GM12891 (cell line): ENCODE measurements around the gene CPNE7.

Source experiments
- DNase-seq: peaks from one replicate; pipeline ENCODE4 v3.0.0; 2011; ENCODE audit warnings: low spot score; ENCODE audit not compliant: insufficient read length
- FAIRE-seq: peaks from 2 replicates; lab custom pipeline; 2011; peaks lifted over from hg19 to GRCh38; lab: Jason Lieb, UNC
- PAX5 ChIP-seq: IDR thresholded peaks from 2 replicates; pipeline ENCODE4 v1.6.1; 2011; ENCODE audit warnings: low read length, moderate library complexity, mild to moderate bottlenecking; ENCODE audit not compliant: insufficient read depth, severe bottlenecking
- POLR2A ChIP-seq: IDR thresholded peaks from 2 replicates; pipeline ENCODE4 v1.6.1; 2011; ENCODE audit warnings: low read depth, low read length, control low read depth
- POLR2AphosphoS5 ChIP-seq: IDR thresholded peaks from 2 replicates; pipeline ENCODE4 v1.6.1; 2011; ENCODE audit warnings: low read depth, low read length, control low read depth
- POU2F2 ChIP-seq: IDR thresholded peaks from 2 replicates; pipeline ENCODE4 v1.6.1; 2011; ENCODE audit warnings: low read depth, mild to moderate bottlenecking, control low read depth, low read length, moderate library complexity
- SPI1 ChIP-seq: IDR thresholded peaks from 2 replicates; pipeline ENCODE4 v1.6.1; 2011; ENCODE audit warnings: low read depth, low read length, control low read depth
- TAF1 ChIP-seq: IDR thresholded peaks from 2 replicates; pipeline ENCODE4 v1.6.1; 2011; ENCODE audit warnings: low read depth, low read length, control low read depth

The CPNE7 gene

GRCh38 chr16:89573826-89574680, 1.5 kb upstream of the CPNE7 start:
- no peak for FAIRE-seq
- DNase-seq = no peak
- TF ChIP-seq PAX5 (no peak), POU2F2 (no peak)

DNA sequence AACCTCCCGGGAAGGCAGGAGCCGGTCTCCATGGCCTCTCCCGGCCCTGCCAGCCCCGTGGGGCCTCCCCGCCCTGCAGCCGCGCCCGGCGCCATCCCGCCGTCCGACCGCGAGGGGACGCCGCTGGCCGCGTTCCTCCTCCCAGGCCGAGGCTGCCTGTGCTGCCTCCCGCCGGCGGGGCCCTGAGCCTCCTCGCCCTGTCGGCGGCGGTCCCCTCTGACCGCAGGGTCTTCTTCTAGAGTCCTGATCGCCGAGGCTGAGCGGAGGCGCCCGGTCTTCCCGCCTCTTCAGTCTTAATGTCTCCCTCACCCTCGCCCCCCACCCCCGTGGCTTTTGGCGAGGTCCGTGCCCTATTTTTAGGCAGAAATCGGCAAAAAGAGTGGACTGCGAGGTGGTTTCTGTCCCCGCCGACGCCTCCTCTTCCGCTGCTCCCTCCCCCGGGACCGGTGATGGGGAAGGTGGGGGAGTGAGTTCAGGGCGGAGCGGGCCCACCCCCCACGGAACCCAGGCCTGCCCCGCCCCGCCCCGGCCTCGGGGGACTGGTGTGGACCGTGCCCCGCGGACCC, 794 bp upstream of the CPNE7 start:
- no peak for TF ChIP-seq POU2F2
- TF ChIP-seq POLR2AphosphoS5 = no peak
- TF ChIP-seq TAF1 = no peak
- TF ChIP-seq PAX5 = no peak
- no peak for TF ChIP-seq POLR2A
- TF ChIP-seq SPI1 = no peak
- peak; percentile 96 for DNase-seq
- peak; percentile 98 for FAIRE-seq

DNA sequence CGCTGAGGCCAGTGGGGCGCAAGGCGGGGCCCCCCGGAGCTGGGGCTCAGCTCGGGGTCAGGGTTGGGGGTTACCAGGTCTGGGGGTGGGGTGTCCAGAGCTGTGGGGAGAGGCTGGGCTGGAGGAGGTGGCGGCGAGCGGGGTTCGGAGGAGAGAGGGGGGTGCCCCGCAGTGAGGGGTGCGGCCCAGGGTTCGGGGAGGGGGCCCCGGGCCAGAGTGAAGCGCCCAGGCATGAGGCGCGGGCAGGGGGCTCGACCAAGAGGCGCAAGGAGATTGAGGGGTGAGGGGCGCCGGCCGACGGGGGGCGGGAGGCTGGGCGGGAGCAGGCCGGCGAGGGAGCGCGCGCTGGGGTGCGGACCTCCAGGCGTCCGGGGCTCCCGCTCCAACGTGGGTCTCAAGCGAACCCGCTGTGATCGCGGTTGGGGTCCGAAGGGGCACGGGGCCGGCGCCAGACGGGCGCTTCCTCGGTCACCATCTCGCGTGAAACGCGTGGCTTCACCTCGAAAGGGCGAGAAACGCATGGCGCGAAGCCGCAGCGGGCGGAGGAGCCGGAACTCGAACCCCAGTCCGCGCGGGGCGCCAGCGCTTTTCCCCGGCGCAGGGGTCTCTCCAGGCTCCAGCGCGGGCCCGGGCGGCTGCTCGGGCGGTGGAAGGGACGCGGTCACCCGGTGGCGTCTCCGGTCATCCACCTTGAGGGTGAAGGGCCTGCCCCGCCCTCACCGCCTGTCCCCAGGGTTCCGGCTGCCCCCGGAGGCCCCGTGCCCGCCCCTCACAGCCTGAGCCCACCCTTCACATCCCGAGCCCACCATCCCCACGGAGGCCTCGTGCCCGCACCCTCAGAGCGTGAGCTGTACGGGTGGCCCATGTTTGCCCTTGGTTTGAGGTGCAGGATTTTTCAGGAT, 846 bp downstream of the CPNE7 start:
- TF ChIP-seq PAX5 = no peak
- no peak for TF ChIP-seq POLR2AphosphoS5
- TF ChIP-seq POU2F2 = no peak
- no peak for TF ChIP-seq TAF1
- no peak for TF ChIP-seq SPI1
- no peak for TF ChIP-seq POLR2A
- DNase-seq = no peak
- FAIRE-seq = no peak

GRCh38 chr16:89577055-89577759, 1.6 kb downstream of the CPNE7 start:
- no peak for TF ChIP-seq POLR2A
- TF ChIP-seq POU2F2 = no peak
- TF ChIP-seq PAX5 = no peak
- TF ChIP-seq POLR2AphosphoS5 = no peak
- TF ChIP-seq TAF1 = no peak
- TF ChIP-seq SPI1 = no peak
- DNase-seq (no peak), FAIRE-seq (no peak)

DNA sequence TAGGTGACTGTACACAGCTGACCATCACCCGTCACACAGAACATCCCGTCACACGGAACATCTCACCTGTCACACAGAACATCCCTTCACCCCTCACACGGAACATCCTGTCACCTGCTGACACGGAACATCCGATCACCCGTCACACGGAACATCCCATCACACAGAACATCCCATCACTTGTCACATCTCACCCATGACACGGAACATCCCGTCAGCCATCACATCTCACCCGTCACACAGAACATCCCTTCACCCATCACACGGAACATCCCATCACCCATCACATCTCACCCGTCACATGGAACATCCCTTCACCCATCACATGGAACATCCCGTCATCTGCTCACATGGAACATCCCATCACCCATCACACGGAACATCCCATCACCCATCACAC, 3.8 kb downstream of the CPNE7 start:
- no peak for FAIRE-seq
- TF ChIP-seq TAF1 (no peak), POLR2A (no peak), SPI1 (no peak), POU2F2 (no peak), PAX5 (no peak), POLR2AphosphoS5 (no peak)
- no peak for DNase-seq

GRCh38 chr16:89581045-89581695, 5.6 kb downstream of the CPNE7 start:
- TF ChIP-seq PAX5 (no peak), POLR2A (no peak), POU2F2 (no peak), POLR2AphosphoS5 (no peak), SPI1 (no peak), TAF1 (no peak)
- FAIRE-seq = peak; percentile 47
- no peak for DNase-seq

GRCh38 chr16:89581861-89582563, 6.5 kb downstream of the CPNE7 start:
- TF ChIP-seq POLR2AphosphoS5 (no peak), POU2F2 (no peak), POLR2A (no peak), SPI1 (no peak), TAF1 (no peak), PAX5 (no peak)
- peak; percentile 84 for FAIRE-seq
- DNase-seq = no peak

- FAIRE-seq (no peak), DNase-seq (no peak)
- TF ChIP-seq SPI1 (no peak), POLR2AphosphoS5 (no peak), POU2F2 (no peak), PAX5 (no peak), POLR2A (no peak), TAF1 (no peak)
Measured at GRCh38 chr16:89582614-89583196, 7.1 kb downstream of the CPNE7 start.
